Astrocyte (in vitro differentiated cells and primary cell): ENCODE results near the gene IMPDH1. TPM values are rescaled to one million over a fixed set of nuclear protein-coding genes. Genes with fewer than 3 reads are reported as not detected.

ENCODE experiments used
- DNase-seq: peaks from one replicate; pipeline ENCODE4 v3.0.0-alpha.2; 2010; ENCODE audit warnings: low read depth
- FAIRE-seq: peaks from 2 replicates; lab custom pipeline; 2011; peaks lifted over from hg19 to GRCh38; lab: Jason Lieb, UNC
- H2AFZ ChIP-seq: 2 replicates; pipeline ENCODE4 v1.6.0; 2012; ENCODE audit warnings: low read depth, low read length, inconsistent platforms
- H3K27ac ChIP-seq: 2 replicates; pipeline ENCODE4 v1.5.1; 2011; ENCODE audit warnings: low read depth, low read length, inconsistent platforms
- H3K27me3 ChIP-seq: 2 replicates; pipeline ENCODE4 v1.6.0; 2011; ENCODE audit warnings: low read length, inconsistent platforms; ENCODE audit not compliant: insufficient read depth
- H3K36me3 ChIP-seq: 2 replicates; pipeline ENCODE4 v1.5.1; 2011; ENCODE audit warnings: low read length, inconsistent platforms; ENCODE audit not compliant: insufficient read depth
- H3K4me1 ChIP-seq: 2 replicates; pipeline ENCODE4 v1.5.1; 2011; ENCODE audit warnings: low read length, inconsistent platforms; ENCODE audit not compliant: insufficient read depth
- H3K4me2 ChIP-seq: 2 replicates; pipeline ENCODE4 v1.6.0; 2012; ENCODE audit warnings: low read length, inconsistent platforms
- H3K4me3 ChIP-seq: 2 replicates; pipeline ENCODE4 v1.5.1; 2011; ENCODE audit warnings: low read depth, mild to moderate bottlenecking, low read length, inconsistent platforms; ENCODE audit not compliant: insufficient read depth
- H3K79me2 ChIP-seq: 2 replicates; pipeline ENCODE4 v1.6.0; 2012; ENCODE audit warnings: mild to moderate bottlenecking, low read length, inconsistent platforms; ENCODE audit not compliant: insufficient read depth
- H3K9ac ChIP-seq: 2 replicates; pipeline ENCODE4 v1.6.0; 2012; ENCODE audit warnings: mild to moderate bottlenecking, low read length, inconsistent platforms
- H3K9me3 ChIP-seq: 2 replicates; pipeline ENCODE4 v1.5.1; 2012; ENCODE audit warnings: low read depth, mild to moderate bottlenecking, low read length, inconsistent platforms; ENCODE audit not compliant: insufficient read depth
- H4K20me1 ChIP-seq: 2 replicates; pipeline ENCODE4 v1.6.0; 2012; ENCODE audit warnings: low read length, inconsistent platforms; ENCODE audit not compliant: insufficient read depth
- H3K27ac Mint-ChIP-seq: one replicate; pipeline ENCODE4 v1.8.0; 2021; ENCODE audit warnings: mild to moderate bottlenecking, mixed read lengths; ENCODE audit not compliant: unreplicated experiment
- H3K27me3 Mint-ChIP-seq: one replicate; pipeline ENCODE4 v1.8.0; 2021; ENCODE audit warnings: low read depth, mixed read lengths; ENCODE audit not compliant: unreplicated experiment
- H3K36me3 Mint-ChIP-seq: one replicate; pipeline ENCODE4 v1.8.0; 2021; ENCODE audit warnings: low read depth, mixed read lengths; ENCODE audit not compliant: unreplicated experiment
- H3K4me1 Mint-ChIP-seq: one replicate; pipeline ENCODE4 v1.8.0; 2021; ENCODE audit warnings: low read depth, mixed read lengths; ENCODE audit not compliant: unreplicated experiment
- H3K4me3 Mint-ChIP-seq: one replicate; pipeline ENCODE4 v1.8.0; 2021; ENCODE audit warnings: mild to moderate bottlenecking, moderate library complexity, mixed read lengths; ENCODE audit not compliant: unreplicated experiment
- H3K9me3 Mint-ChIP-seq: one replicate; pipeline ENCODE4 v1.8.0; 2021; ENCODE audit warnings: mild to moderate bottlenecking, mixed read lengths; ENCODE audit not compliant: unreplicated experiment
- CTCF ChIP-seq: IDR thresholded peaks from 2 replicates; pipeline ENCODE4 v1.5.1; 2011; ENCODE audit warnings: low read depth, mild to moderate bottlenecking, inconsistent platforms, low read length, moderate library complexity; ENCODE audit not compliant: insufficient read depth
- EZH2 ChIP-seq: IDR thresholded peaks from 2 replicates; pipeline ENCODE4 v1.6.1; 2012; ENCODE audit warnings: mild to moderate bottlenecking, low read length, inconsistent platforms; ENCODE audit not compliant: insufficient read depth
- total RNA-seq: library from RNA; stranded (reverse); gene quantifications from 2 replicates; pipeline ENCODE4 v1.2.1, GENCODE V29; 2021

IMPDH1 gene
- total RNA-seq, 1 donor from 2014 or later: 43.9 TPM

GRCh38 chr7:128455543-128456254 lies 45.9 kb upstream of the IMPDH1 start, which contains the start of gene HILPDA:
TSS of gene HILPDA (plus strand) at chr7:128455878. CDS start at chr7:128457269, 1,391 bp downstream.
- H3K27me3 Mint-ChIP-seq: peaks cover 4% of the 10 kb centered on the region
- Histone ChIP-seq H3K4me3 (peak within 1 kb of the TSS; percentile 88), H3K4me1 (peaks cover 17% of the 10 kb centered on the region), H3K9me3 (no peaks in the 10 kb centered on the region), H3K79me2 (peaks cover 44% of the 10 kb centered on the region), H3K27ac (peak within 1 kb of the TSS; percentile 84), H4K20me1 (peaks cover 37% of the 10 kb centered on the region), H2AFZ (peak within 1 kb of the TSS; percentile 66), H3K36me3 (peaks cover 5% of the 10 kb centered on the region), H3K27me3 (peaks cover 4% of the 10 kb centered on the region), H3K4me2 (peak within 1 kb of the TSS; percentile 89), H3K9ac (peak within 1 kb of the TSS; percentile 92)
- TF ChIP-seq EZH2: no peak
- TF ChIP-seq CTCF: no peak
- DNase-seq: peak; percentile 95
- H3K36me3 Mint-ChIP-seq: peaks cover 7% of the 10 kb centered on the region
- H3K9me3 Mint-ChIP-seq: no peaks in the 10 kb centered on the region
- H3K4me3 Mint-ChIP-seq: peak within 1 kb of the TSS; percentile 98
- peak within 1 kb of the TSS; percentile 99 for H3K27ac Mint-ChIP-seq
- H3K4me1 Mint-ChIP-seq: peaks cover 8% of the 10 kb centered on the region
- FAIRE-seq: no peak

- FAIRE-seq (no peak), DNase-seq (peak; percentile 47)
- Mint-ChIP-seq H3K27me3 (peaks cover 4% of the 10 kb centered on the region), H3K9me3 (no peaks in the 10 kb centered on the region), H3K27ac (peak overlapping the region; percentile 99), H3K4me3 (peak overlapping the region; percentile 87), H3K4me1 (peaks cover 8% of the 10 kb centered on the region), H3K36me3 (peaks cover 7% of the 10 kb centered on the region)
- H3K4me3 ChIP-seq: peak overlapping the region; percentile 88
- H3K27me3 ChIP-seq: peaks cover 4% of the 10 kb centered on the region
- peak overlapping the region; percentile 92 for H3K9ac ChIP-seq
- H3K9me3 ChIP-seq: no peaks in the 10 kb centered on the region
- H4K20me1 ChIP-seq: peaks cover 33% of the 10 kb centered on the region
- H2AFZ ChIP-seq: peak overlapping the region; percentile 66
- H3K36me3 ChIP-seq: peaks cover 5% of the 10 kb centered on the region
- peak overlapping the region; percentile 84 for H3K27ac ChIP-seq
- H3K4me1 ChIP-seq: peaks cover 17% of the 10 kb centered on the region
- TF ChIP-seq CTCF: no peak
- no peak for TF ChIP-seq EZH2
- peak overlapping the region; percentile 89 for H3K4me2 ChIP-seq
- peaks cover 42% of the 10 kb centered on the region for H3K79me2 ChIP-seq
Measured at GRCh38 chr7:128454808-128455542, 45.2 kb upstream of the IMPDH1 start.
